Astrocyte (in vitro differentiated cells and primary cell): ENCODE data around the gene ZNF687. TPM values are rescaled to one million over a fixed set of nuclear protein-coding genes. Genes with fewer than 3 reads are reported as not detected.

ENCODE experiments used
- DNase-seq: peaks from one replicate; pipeline ENCODE4 v3.0.0-alpha.2; 2010; ENCODE audit warnings: low read depth
- FAIRE-seq: peaks from 2 replicates; lab custom pipeline; 2011; peaks lifted over from hg19 to GRCh38; lab: Jason Lieb, UNC
- H2AFZ ChIP-seq: 2 replicates; pipeline ENCODE4 v1.6.0; 2012; ENCODE audit warnings: low read depth, low read length, inconsistent platforms
- H3K27ac ChIP-seq: 2 replicates; pipeline ENCODE4 v1.5.1; 2011; ENCODE audit warnings: low read depth, low read length, inconsistent platforms
- H3K27me3 ChIP-seq: 2 replicates; pipeline ENCODE4 v1.6.0; 2011; ENCODE audit warnings: low read length, inconsistent platforms; ENCODE audit not compliant: insufficient read depth
- H3K36me3 ChIP-seq: 2 replicates; pipeline ENCODE4 v1.5.1; 2011; ENCODE audit warnings: low read length, inconsistent platforms; ENCODE audit not compliant: insufficient read depth
- H3K4me1 ChIP-seq: 2 replicates; pipeline ENCODE4 v1.5.1; 2011; ENCODE audit warnings: low read length, inconsistent platforms; ENCODE audit not compliant: insufficient read depth
- H3K4me2 ChIP-seq: 2 replicates; pipeline ENCODE4 v1.6.0; 2012; ENCODE audit warnings: low read length, inconsistent platforms
- H3K4me3 ChIP-seq: 2 replicates; pipeline ENCODE4 v1.5.1; 2011; ENCODE audit warnings: low read depth, mild to moderate bottlenecking, low read length, inconsistent platforms; ENCODE audit not compliant: insufficient read depth
- H3K79me2 ChIP-seq: 2 replicates; pipeline ENCODE4 v1.6.0; 2012; ENCODE audit warnings: mild to moderate bottlenecking, low read length, inconsistent platforms; ENCODE audit not compliant: insufficient read depth
- H3K9ac ChIP-seq: 2 replicates; pipeline ENCODE4 v1.6.0; 2012; ENCODE audit warnings: mild to moderate bottlenecking, low read length, inconsistent platforms
- H3K9me3 ChIP-seq: 2 replicates; pipeline ENCODE4 v1.5.1; 2012; ENCODE audit warnings: low read depth, mild to moderate bottlenecking, low read length, inconsistent platforms; ENCODE audit not compliant: insufficient read depth
- H4K20me1 ChIP-seq: 2 replicates; pipeline ENCODE4 v1.6.0; 2012; ENCODE audit warnings: low read length, inconsistent platforms; ENCODE audit not compliant: insufficient read depth
- H3K27ac Mint-ChIP-seq: one replicate; pipeline ENCODE4 v1.8.0; 2021; ENCODE audit warnings: mild to moderate bottlenecking, mixed read lengths; ENCODE audit not compliant: unreplicated experiment
- H3K27me3 Mint-ChIP-seq: one replicate; pipeline ENCODE4 v1.8.0; 2021; ENCODE audit warnings: low read depth, mixed read lengths; ENCODE audit not compliant: unreplicated experiment
- H3K36me3 Mint-ChIP-seq: one replicate; pipeline ENCODE4 v1.8.0; 2021; ENCODE audit warnings: low read depth, mixed read lengths; ENCODE audit not compliant: unreplicated experiment
- H3K4me1 Mint-ChIP-seq: one replicate; pipeline ENCODE4 v1.8.0; 2021; ENCODE audit warnings: low read depth, mixed read lengths; ENCODE audit not compliant: unreplicated experiment
- H3K4me3 Mint-ChIP-seq: one replicate; pipeline ENCODE4 v1.8.0; 2021; ENCODE audit warnings: mild to moderate bottlenecking, moderate library complexity, mixed read lengths; ENCODE audit not compliant: unreplicated experiment
- H3K9me3 Mint-ChIP-seq: one replicate; pipeline ENCODE4 v1.8.0; 2021; ENCODE audit warnings: mild to moderate bottlenecking, mixed read lengths; ENCODE audit not compliant: unreplicated experiment
- EZH2 ChIP-seq: IDR thresholded peaks from 2 replicates; pipeline ENCODE4 v1.6.1; 2012; ENCODE audit warnings: mild to moderate bottlenecking, low read length, inconsistent platforms; ENCODE audit not compliant: insufficient read depth
- total RNA-seq: library from RNA; stranded (reverse); gene quantifications from 2 replicates; pipeline ENCODE4 v1.2.1, GENCODE V29; 2021
- TF ChIP-seq, protein P1 (sequence below): IDR thresholded peaks from 2 replicates; pipeline ENCODE4 v1.5.1; 2011; ENCODE audit warnings: low read depth, mild to moderate bottlenecking, inconsistent platforms, low read length, moderate library complexity; ENCODE audit not compliant: insufficient read depth

Gene ZNF687
- total RNA-seq, 1 donor from 2014 or later: 15.4 TPM

DNA sequence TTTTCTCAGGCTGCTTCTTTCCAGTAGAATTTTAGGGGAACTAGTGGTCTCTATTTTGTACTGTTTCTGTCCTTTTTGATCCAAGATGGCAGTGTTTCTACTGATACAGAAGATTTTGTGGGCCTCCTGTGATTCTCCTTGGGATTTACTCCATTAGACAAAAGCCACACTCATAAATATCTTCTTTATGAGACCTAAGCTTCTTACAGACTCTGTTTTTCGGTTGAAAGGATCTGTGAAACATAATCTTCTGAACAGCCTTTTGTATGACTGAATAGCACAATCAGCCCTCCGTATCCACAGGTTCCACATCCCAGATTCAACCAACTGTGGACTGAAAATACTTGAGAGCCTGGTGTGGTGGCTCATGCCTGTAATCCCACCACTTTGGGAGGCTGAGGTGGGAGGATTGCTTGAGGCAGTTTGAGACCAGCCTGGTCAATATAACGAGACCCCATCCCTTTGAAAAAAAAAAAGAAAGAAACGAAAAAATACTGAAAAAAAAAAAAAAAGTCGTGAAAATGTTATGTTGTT, 38.3 kb upstream of the ZNF687 start:
- no peak for FAIRE-seq
- TF ChIP-seq EZH2: no peak
- TF ChIP-seq, protein P1, sequence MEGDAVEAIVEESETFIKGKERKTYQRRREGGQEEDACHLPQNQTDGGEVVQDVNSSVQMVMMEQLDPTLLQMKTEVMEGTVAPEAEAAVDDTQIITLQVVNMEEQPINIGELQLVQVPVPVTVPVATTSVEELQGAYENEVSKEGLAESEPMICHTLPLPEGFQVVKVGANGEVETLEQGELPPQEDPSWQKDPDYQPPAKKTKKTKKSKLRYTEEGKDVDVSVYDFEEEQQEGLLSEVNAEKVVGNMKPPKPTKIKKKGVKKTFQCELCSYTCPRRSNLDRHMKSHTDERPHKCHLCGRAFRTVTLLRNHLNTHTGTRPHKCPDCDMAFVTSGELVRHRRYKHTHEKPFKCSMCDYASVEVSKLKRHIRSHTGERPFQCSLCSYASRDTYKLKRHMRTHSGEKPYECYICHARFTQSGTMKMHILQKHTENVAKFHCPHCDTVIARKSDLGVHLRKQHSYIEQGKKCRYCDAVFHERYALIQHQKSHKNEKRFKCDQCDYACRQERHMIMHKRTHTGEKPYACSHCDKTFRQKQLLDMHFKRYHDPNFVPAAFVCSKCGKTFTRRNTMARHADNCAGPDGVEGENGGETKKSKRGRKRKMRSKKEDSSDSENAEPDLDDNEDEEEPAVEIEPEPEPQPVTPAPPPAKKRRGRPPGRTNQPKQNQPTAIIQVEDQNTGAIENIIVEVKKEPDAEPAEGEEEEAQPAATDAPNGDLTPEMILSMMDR: no peak
- H3K36me3 ChIP-seq: peaks cover 82% of the 10 kb centered on the region

DNA sequence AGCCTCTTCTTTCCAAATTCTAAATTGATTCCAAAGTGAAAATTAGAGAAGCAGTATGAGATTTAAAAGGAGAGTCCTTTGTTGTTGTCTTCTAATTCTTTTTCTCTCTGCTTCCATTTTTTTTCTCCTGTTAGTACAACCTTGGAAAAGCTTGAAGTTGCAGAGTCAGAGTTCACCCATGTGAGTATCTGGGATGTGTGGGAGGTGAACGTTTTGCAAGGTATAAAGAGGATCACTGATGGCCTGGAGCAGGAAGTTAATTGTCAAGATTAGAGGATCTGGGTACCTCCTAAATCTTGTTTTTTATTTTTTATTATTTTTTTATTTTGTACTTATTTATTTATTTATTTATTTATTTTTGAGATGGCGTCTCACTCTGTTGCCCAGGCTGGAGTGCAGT, 35.3 kb upstream of the ZNF687 start:
- no peak for TF ChIP-seq EZH2
- TF ChIP-seq, protein P1: no peak
- DNase-seq (no peak), FAIRE-seq (no peak)
- Histone ChIP-seq H3K9me3 (no peaks in the 10 kb centered on the region), H3K4me3 (no peak overlapping the region), H3K36me3 (peaks cover 74% of the 10 kb centered on the region), H4K20me1 (peaks cover 12% of the 10 kb centered on the region), H3K79me2 (peaks cover 4% of the 10 kb centered on the region), H3K4me1 (no peaks in the 10 kb centered on the region), H3K4me2 (no peak overlapping the region), H3K9ac (no peak overlapping the region), H3K27ac (no peak overlapping the region), H3K27me3 (no peaks in the 10 kb centered on the region), H2AFZ (no peak overlapping the region)
- Mint-ChIP-seq H3K27ac (no peak overlapping the region), H3K9me3 (no peaks in the 10 kb centered on the region), H3K27me3 (no peaks in the 10 kb centered on the region), H3K4me1 (peaks cover 7% of the 10 kb centered on the region), H3K4me3 (no peak overlapping the region), H3K36me3 (peaks cover 32% of the 10 kb centered on the region)

More for the DNA sequence above, 38.3 kb upstream of the ZNF687 start:
- H4K20me1 ChIP-seq: peaks cover 20% of the 10 kb centered on the region
- H3K4me1 ChIP-seq: peaks cover 2% of the 10 kb centered on the region
- no peak overlapping the region for H2AFZ ChIP-seq
- H3K9me3 Mint-ChIP-seq: no peaks in the 10 kb centered on the region
- H3K9ac ChIP-seq: no peak overlapping the region
- peak overlapping the region; percentile 58 for H3K27ac Mint-ChIP-seq
- H3K4me2 ChIP-seq: no peak overlapping the region
- H3K4me3 ChIP-seq: no peak overlapping the region
- H3K9me3 ChIP-seq: no peaks in the 10 kb centered on the region
- DNase-seq: no peak
- no peak overlapping the region for H3K27ac ChIP-seq
- no peaks in the 10 kb centered on the region for H3K27me3 ChIP-seq
- H3K79me2 ChIP-seq: peaks cover 14% of the 10 kb centered on the region
- no peak overlapping the region for H3K4me3 Mint-ChIP-seq
- H3K4me1 Mint-ChIP-seq: peaks cover 7% of the 10 kb centered on the region
- H3K27me3 Mint-ChIP-seq: no peaks in the 10 kb centered on the region
- peaks cover 37% of the 10 kb centered on the region for H3K36me3 Mint-ChIP-seq
